WTC11 (cell line): ENCODE data around the gene PTPN9. TPM values are rescaled to one million over a fixed set of nuclear protein-coding genes. Genes with fewer than 3 reads are reported as not detected.
"Not testable (repeated sequence)": the region's sequence is repeated elsewhere in the genome, so short reads cannot be mapped to it uniquely, and the experiment has no call there.

ENCODE experiments used
- ATAC-seq: fragments of 200-7000 bp; cut with Tn5 transposase; 2 replicates; pipeline ENCODE4 v1.10.0; 2021; ENCODE audit warnings: mild to moderate bottlenecking, moderate library complexity
- CTCF ChIA-PET: fragments of 300-600 bp; sonication (Branson Sonifier 250); formaldehyde crosslinking; loops from one replicate; lab custom pipeline; 2021; ENCODE audit warnings: antibody characterized with exemption; lab: Charles Lee
- POLR2A ChIA-PET: fragments of 350-600 bp; sonication (Branson Sonifier 250); formaldehyde crosslinking; loops from one replicate; lab custom pipeline; 2021; ENCODE audit warnings: antibody characterized with exemption; lab: Charles Lee
- DNase-seq: peaks from one replicate; pipeline ENCODE4 v3.0.0; 2021; ENCODE audit warnings: low spot score
- H3K27ac Mint-ChIP-seq: 2 replicates; pipeline ENCODE4 v1.8.0; 2021; ENCODE audit warnings: mixed read lengths
- H3K27me3 Mint-ChIP-seq: 2 replicates; pipeline ENCODE4 v1.8.0; 2021; ENCODE audit warnings: low read depth, mild to moderate bottlenecking, moderate library complexity, mixed read lengths
- H3K36me3 Mint-ChIP-seq: 2 replicates; pipeline ENCODE4 v1.8.0; 2021; ENCODE audit warnings: mixed read lengths
- H3K4me1 Mint-ChIP-seq: 2 replicates; pipeline ENCODE4 v1.8.0; 2022; ENCODE audit warnings: mixed read lengths
- H3K4me3 Mint-ChIP-seq: 2 replicates; pipeline ENCODE4 v1.8.0; 2021; ENCODE audit warnings: mild to moderate bottlenecking, moderate library complexity, mixed read lengths
- H3K9me3 Mint-ChIP-seq: 2 replicates; pipeline ENCODE4 v1.8.0; 2021; ENCODE audit warnings: mixed read lengths
- CREB1 ChIP-seq: sonication (generic); formaldehyde crosslinking; IDR thresholded peaks from 2 replicates; pipeline ENCODE4 v1.8.0; 2023; ENCODE audit warnings: mild to moderate bottlenecking, missing genetic modification reagents
- FOXK1 ChIP-seq: sonication (generic); formaldehyde crosslinking; IDR thresholded peaks from 2 replicates; pipeline ENCODE4 v1.8.0; 2022; ENCODE audit warnings: mild to moderate bottlenecking, moderate library complexity, missing genetic modification reagents
- FOXP1 ChIP-seq: sonication (generic); formaldehyde crosslinking; IDR thresholded peaks from 2 replicates; pipeline ENCODE4 v1.8.0; 2022; ENCODE audit warnings: missing genetic modification reagents, mild to moderate bottlenecking, moderate library complexity, borderline replicate concordance
- JUN ChIP-seq: sonication (generic); formaldehyde crosslinking; IDR thresholded peaks from 2 replicates; pipeline ENCODE4 v1.8.0; 2023; ENCODE audit warnings: mild to moderate bottlenecking, missing genetic modification reagents
- NR1H2 ChIP-seq: sonication (generic); formaldehyde crosslinking; IDR thresholded peaks from 2 replicates; pipeline ENCODE4 v1.9.0; 2021; ENCODE audit warnings: mild to moderate bottlenecking, moderate library complexity, missing genetic modification reagents
- TCF7 ChIP-seq: sonication (generic); formaldehyde crosslinking; IDR thresholded peaks from 2 replicates; pipeline ENCODE4 v1.8.0; 2022; ENCODE audit warnings: mild to moderate bottlenecking, low read depth, missing genetic modification reagents, moderate library complexity
- ZNF121 ChIP-seq: sonication (generic); formaldehyde crosslinking; IDR thresholded peaks from 2 replicates; pipeline ENCODE4 v1.8.0; 2023; ENCODE audit warnings: missing genetic modification reagents
- total RNA-seq: library from RNA; stranded (reverse); gene quantifications from 3 replicates; pipeline ENCODE4 v1.2.3, GENCODE V29; 2021
- TF ChIP-seq, protein P1 (sequence below): sonication (generic); formaldehyde crosslinking; IDR thresholded peaks from 2 replicates; pipeline ENCODE4 v1.8.1; 2023; ENCODE audit warnings: mild to moderate bottlenecking, missing genetic modification reagents
- TF ChIP-seq, protein P2 (sequence below): sonication (generic); formaldehyde crosslinking; IDR thresholded peaks from 2 replicates; pipeline ENCODE4 v1.8.1; 2023; ENCODE audit warnings: mild to moderate bottlenecking, moderate library complexity, missing genetic modification reagents
- TF ChIP-seq, protein P3 (sequence below): sonication (generic); formaldehyde crosslinking; IDR thresholded peaks from 2 replicates; pipeline ENCODE4 v1.8.0; 2022; ENCODE audit warnings: mild to moderate bottlenecking, missing genetic modification reagents
- TF ChIP-seq, protein P4 (sequence below): sonication (generic); formaldehyde crosslinking; IDR thresholded peaks from 2 replicates; pipeline ENCODE4 v1.8.0; 2023; ENCODE audit warnings: missing genetic modification reagents, mild to moderate bottlenecking, borderline replicate concordance

Gene PTPN9
- total RNA-seq, 1 experiment from 2014 or later = 45.5 TPM

DNA sequence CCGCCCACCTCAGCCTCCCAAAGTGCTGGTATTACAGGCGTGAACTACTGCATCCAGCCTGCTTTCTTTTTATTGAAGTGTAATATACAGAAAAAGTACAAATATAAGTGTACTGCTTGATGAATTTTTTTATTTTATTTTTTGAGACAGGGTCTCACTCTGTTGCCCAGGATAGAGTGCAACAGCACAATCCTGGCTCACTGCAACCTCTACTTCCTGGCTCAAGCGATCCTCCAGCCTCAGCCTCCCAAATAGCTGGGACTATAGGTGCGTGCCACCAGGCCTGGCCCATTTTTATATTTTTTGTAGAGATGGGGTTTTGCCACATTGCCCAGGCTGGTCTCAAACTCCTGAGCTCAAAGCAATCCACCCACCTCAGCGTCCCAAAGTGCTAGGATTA lies 3.8 kb upstream of the PTPN9 start:
- CTCF ChIA-PET, DNase-seq, H3K9me3 Mint-ChIP-seq, H3K4me3 Mint-ChIP-seq, H3K27me3 Mint-ChIP-seq, H3K27ac Mint-ChIP-seq, ATAC-seq: not testable (repeated sequence)
- peaks cover 15% of the 10 kb centered on the region for H3K4me1 Mint-ChIP-seq
- H3K36me3 Mint-ChIP-seq = peaks cover 11% of the 10 kb centered on the region
- POLR2A ChIA-PET = interaction anchor here (0.5 kb wide), 1 partner anchor 52 kb away, joined by 4 read pairs; no protein-coding TSS in a partner anchor
- peak; percentile 74; the same call in 1 of the 2 replicates for TF ChIP-seq ZNF121 (CRISPR knock-in tag)

DNA sequence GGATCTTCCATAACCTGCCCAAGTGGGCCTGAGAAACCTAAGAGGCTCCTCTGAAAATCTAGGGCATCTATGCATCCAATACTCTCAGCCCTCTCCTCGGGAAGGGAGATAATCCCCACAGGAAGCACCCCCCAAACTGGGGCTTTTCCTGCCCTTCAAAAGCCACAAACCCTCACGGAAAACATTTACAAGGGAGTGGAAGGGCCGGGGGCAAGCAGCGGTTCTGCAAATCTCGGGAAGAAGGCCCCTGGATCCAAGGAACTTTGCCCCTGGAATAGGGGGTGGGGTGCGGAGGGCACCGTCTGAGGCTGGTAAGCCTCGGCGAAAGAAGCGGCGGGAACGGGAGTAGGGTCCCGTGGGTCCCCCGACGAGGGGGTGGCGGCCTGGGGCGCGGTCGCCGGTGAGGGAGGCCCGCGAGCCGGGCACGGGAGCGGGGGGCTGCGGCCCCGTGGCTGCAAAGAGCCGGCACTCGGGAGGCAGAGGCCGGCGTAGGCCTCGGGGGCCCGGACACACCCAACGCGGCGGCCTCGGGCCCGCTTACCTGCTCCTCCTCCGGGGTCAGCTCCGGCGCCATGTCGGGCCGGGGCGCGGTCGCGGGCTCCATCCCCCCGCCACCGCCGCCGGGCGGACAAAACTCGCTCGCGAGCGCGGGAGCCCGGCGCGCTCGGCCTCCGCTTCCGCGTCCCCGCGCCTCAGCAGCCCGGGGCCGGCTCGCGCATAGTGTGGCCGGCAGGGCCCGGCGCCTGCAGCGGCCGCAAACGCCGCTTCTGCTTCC lies 755 bp downstream of the PTPN9 start:
- DNase-seq (peak; percentile 30), ATAC-seq (no peak)
- ChIA-PET CTCF (interaction anchor here (0.7 to 2.9 kb wide), 18 partner anchors 10 to 223 kb away, joined by 3 to 18 read pairs (median 5); partner anchors contain the start of genes MAN2C1, SIN3A, SNUPN and SNX33), POLR2A (interaction anchor here (1.0 to 2.7 kb wide), 7 partner anchors 35 to 210 kb away, joined by 3 to 37 read pairs (median 6); partner anchors contain the start of genes IMP3, MAN2C1, SIN3A and SNX33)
- peak overlapping the region; percentile 97 for H3K4me3 Mint-ChIP-seq
- H3K27ac Mint-ChIP-seq = peak overlapping the region; percentile 96
- no peaks in the 10 kb centered on the region for H3K9me3 Mint-ChIP-seq
- H3K27me3 Mint-ChIP-seq = no peaks in the 10 kb centered on the region
- H3K36me3 Mint-ChIP-seq = no peaks in the 10 kb centered on the region; the same call in 1 of the 2 replicates
- H3K4me1 Mint-ChIP-seq = peaks cover 26% of the 10 kb centered on the region
- TF ChIP-seq FOXP1 (CRISPR knock-in tag) = 0 out of 2 replicates have a peak, but pooled peaks have one; percentile 43
- TF ChIP-seq, protein P1, sequence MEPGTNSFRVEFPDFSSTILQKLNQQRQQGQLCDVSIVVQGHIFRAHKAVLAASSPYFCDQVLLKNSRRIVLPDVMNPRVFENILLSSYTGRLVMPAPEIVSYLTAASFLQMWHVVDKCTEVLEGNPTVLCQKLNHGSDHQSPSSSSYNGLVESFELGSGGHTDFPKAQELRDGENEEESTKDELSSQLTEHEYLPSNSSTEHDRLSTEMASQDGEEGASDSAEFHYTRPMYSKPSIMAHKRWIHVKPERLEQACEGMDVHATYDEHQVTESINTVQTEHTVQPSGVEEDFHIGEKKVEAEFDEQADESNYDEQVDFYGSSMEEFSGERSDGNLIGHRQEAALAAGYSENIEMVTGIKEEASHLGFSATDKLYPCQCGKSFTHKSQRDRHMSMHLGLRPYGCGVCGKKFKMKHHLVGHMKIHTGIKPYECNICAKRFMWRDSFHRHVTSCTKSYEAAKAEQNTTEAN (CRISPR knock-in tag) = 0 out of 2 replicates have a peak, but pooled peaks have one; percentile 17
- peak; percentile 56; the same call in 1 of the 2 replicates for TF ChIP-seq JUN
- TF ChIP-seq, protein P2, sequence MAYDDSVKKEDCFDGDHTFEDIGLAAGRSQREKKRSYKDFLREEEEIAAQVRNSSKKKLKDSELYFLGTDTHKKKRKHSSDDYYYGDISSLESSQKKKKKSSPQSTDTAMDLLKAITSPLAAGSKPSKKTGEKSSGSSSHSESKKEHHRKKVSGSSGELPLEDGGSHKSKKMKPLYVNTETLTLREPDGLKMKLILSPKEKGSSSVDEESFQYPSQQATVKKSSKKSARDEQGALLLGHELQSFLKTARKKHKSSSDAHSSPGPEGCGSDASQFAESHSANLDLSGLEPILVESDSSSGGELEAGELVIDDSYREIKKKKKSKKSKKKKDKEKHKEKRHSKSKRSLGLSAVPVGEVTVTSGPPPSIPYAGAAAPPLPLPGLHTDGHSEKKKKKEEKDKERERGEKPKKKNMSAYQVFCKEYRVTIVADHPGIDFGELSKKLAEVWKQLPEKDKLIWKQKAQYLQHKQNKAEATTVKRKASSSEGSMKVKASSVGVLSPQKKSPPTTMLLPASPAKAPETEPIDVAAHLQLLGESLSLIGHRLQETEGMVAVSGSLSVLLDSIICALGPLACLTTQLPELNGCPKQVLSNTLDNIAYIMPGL (CRISPR knock-in tag) = peak; percentile 13
- no peak for TF ChIP-seq CREB1 (CRISPR knock-in tag)
- TF ChIP-seq, protein P3, sequence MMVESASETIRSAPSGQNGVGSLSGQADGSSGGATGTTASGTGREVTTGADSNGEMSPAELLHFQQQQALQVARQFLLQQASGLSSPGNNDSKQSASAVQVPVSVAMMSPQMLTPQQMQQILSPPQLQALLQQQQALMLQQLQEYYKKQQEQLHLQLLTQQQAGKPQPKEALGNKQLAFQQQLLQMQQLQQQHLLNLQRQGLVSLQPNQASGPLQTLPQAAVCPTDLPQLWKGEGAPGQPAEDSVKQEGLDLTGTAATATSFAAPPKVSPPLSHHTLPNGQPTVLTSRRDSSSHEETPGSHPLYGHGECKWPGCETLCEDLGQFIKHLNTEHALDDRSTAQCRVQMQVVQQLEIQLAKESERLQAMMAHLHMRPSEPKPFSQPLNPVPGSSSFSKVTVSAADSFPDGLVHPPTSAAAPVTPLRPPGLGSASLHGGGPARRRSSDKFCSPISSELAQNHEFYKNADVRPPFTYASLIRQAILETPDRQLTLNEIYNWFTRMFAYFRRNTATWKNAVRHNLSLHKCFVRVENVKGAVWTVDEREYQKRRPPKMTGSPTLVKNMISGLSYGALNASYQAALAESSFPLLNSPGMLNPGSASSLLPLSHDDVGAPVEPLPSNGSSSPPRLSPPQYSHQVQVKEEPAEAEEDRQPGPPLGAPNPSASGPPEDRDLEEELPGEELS (CRISPR knock-in tag) = peak; percentile 61; the same call in 1 of the 2 replicates
- TF ChIP-seq TCF7 (CRISPR knock-in tag) = 0 out of 2 replicates have a peak, but pooled peaks have one; percentile 29
- TF ChIP-seq FOXK1 = 0 out of 2 replicates have a peak, but pooled peaks have one; percentile 18
- TF ChIP-seq NR1H2 (CRISPR knock-in tag) = no peak
- TF ChIP-seq, protein P4, sequence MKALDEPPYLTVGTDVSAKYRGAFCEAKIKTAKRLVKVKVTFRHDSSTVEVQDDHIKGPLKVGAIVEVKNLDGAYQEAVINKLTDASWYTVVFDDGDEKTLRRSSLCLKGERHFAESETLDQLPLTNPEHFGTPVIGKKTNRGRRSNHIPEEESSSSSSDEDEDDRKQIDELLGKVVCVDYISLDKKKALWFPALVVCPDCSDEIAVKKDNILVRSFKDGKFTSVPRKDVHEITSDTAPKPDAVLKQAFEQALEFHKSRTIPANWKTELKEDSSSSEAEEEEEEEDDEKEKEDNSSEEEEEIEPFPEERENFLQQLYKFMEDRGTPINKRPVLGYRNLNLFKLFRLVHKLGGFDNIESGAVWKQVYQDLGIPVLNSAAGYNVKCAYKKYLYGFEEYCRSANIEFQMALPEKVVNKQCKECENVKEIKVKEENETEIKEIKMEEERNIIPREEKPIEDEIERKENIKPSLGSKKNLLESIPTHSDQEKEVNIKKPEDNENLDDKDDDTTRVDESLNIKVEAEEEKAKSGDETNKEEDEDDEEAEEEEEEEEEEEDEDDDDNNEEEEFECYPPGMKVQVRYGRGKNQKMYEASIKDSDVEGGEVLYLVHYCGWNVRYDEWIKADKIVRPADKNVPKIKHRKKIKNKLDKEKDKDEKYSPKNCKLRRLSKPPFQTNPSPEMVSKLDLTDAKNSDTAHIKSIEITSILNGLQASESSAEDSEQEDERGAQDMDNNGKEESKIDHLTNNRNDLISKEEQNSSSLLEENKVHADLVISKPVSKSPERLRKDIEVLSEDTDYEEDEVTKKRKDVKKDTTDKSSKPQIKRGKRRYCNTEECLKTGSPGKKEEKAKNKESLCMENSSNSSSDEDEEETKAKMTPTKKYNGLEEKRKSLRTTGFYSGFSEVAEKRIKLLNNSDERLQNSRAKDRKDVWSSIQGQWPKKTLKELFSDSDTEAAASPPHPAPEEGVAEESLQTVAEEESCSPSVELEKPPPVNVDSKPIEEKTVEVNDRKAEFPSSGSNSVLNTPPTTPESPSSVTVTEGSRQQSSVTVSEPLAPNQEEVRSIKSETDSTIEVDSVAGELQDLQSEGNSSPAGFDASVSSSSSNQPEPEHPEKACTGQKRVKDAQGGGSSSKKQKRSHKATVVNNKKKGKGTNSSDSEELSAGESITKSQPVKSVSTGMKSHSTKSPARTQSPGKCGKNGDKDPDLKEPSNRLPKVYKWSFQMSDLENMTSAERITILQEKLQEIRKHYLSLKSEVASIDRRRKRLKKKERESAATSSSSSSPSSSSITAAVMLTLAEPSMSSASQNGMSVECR = 0 out of 2 replicates have a peak, but pooled peaks have one; percentile 33
